ENCODE data around the gene CRTC1. TPM values are rescaled to one million over a fixed set of nuclear protein-coding genes. Genes with fewer than 3 reads are reported as not detected.

CRTC1 gene
- total RNA-seq, 4 donors from 2014 or later: 12.3 to 15.9 (median 13.1) TPM

GRCh38 chr19:18668744-18669523, 14.5 kb upstream of the CRTC1 start:
- Histone ChIP-seq H3K4me1 (peaks cover 4 to 18% of the 10 kb centered on the region in 2 donors), H3K27ac (no peak overlapping the region), H3K4me3 (replicated peaks in 1 of 3) (no peak overlapping the region), H3K9me3 (no peaks in the 10 kb centered on the region), H3K27me3 (no peaks in the 10 kb centered on the region), H3K36me3 (peaks cover 22 to 29% of the 10 kb centered on the region in 2 donors)
- no peak for DNase-seq
- intact Hi-C loops (cut with DNase I): no loop called here
- 97 to 98% methylated on average over 24 to 37 of the region's 58 CpGs for WGBS, 2 donors
- TF ChIP-seq CTCF (IDR thresholded peaks at IDR 0.05) (no peak), POLR2A (IDR thresholded peaks at IDR 0.05) (no peak)

GRCh38 chr19:18669524-18669817, 14.0 kb upstream of the CRTC1 start:
- H3K36me3 ChIP-seq: peaks cover 22 to 29% of the 10 kb centered on the region in 2 donors
- no peaks in the 10 kb centered on the region for H3K9me3 ChIP-seq
- no peak for DNase-seq
- TF ChIP-seq CTCF (IDR thresholded peaks at IDR 0.05) (no peak), POLR2A (IDR thresholded peaks at IDR 0.05) (no peak)
- no peak overlapping the region for H3K27ac ChIP-seq
- no peaks in the 10 kb centered on the region for H3K27me3 ChIP-seq
- WGBS, 2 donors: 92 to 94% methylated on average over 12 of the region's 12 CpGs
- H3K4me3 ChIP-seq (replicated peaks in 1 of 3): no peak overlapping the region
- intact Hi-C loops (cut with DNase I): no loop called here
- H3K4me1 ChIP-seq: peaks cover 4 to 23% of the 10 kb centered on the region in 2 donors

DNA sequence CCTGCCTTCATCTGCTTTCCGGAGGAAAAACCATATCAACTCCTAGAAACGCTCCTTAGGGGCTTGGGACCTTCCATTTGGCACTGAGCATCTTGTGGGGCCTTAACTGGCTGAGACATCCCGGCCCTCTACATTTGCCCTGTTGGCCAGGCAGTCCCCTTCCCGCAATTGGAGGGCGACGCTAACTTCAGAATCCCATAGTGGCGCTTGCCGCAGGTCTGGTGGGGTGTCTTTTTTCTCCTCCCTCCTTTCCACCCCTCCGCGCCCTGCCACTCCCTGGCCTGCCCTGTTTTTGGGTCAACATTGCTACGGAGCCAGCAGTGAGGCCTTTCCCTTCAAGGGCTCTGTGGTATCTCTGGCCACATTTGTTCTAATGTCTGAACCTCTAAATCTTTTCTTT, 13.6 kb upstream of the CRTC1 start:
- Histone ChIP-seq H3K9me3 (no peaks in the 10 kb centered on the region), H3K4me1 (peaks cover 4 to 27% of the 10 kb centered on the region in 2 donors), H3K27ac (no peak overlapping the region), H3K27me3 (no peaks in the 10 kb centered on the region), H3K4me3 (replicated peaks in 1 of 3) (no peak overlapping the region), H3K36me3 (peaks cover 22 to 29% of the 10 kb centered on the region in 2 donors)
- 91 to 93% methylated on average over 11 of the region's 11 CpGs for WGBS, 2 donors
- no peak for DNase-seq
- intact Hi-C loops (cut with DNase I): loop anchor here (10.0 kb wide), 1 partner anchor 225 kb away; no protein-coding TSS in a partner anchor
- TF ChIP-seq POLR2A (IDR thresholded peaks at IDR 0.05): no peak

DNA sequence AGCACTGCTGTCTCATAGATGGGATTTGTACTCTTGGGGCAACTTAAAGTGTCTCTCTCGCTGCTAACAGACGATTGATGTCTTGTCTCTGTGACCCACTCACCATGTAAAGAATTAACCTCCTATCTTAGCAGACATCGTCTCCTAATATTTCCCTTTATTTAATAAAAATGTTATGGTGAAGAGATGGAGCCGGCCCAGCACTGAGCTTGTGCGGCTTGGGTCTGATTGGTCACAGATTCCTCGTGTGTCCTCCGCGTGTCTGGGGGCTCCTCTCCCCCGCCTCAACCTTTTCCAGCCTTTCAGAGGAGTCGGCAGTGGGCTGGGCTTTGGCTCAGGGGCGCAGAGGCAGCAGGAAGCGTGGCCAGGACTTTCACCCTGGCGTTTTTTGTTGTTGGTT, 13.2 kb upstream of the CRTC1 start:
- Histone ChIP-seq H3K9me3 (no peaks in the 10 kb centered on the region), H3K4me1 (peaks cover 4 to 28% of the 10 kb centered on the region in 2 donors), H3K36me3 (peaks cover 22 to 27% of the 10 kb centered on the region in 2 donors), H3K27ac (no peak overlapping the region), H3K4me3 (replicated peaks in 1 of 3) (no peak overlapping the region), H3K27me3 (no peaks in the 10 kb centered on the region)
- WGBS, 2 donors: 81 to 86% methylated on average over 13 of the region's 13 CpGs
- intact Hi-C loops (cut with DNase I): loop anchor here (10.0 kb wide), 1 partner anchor 226 kb away; no protein-coding TSS in a partner anchor
- no peak for TF ChIP-seq POLR2A (IDR thresholded peaks at IDR 0.05)
- no peak for TF ChIP-seq CTCF (IDR thresholded peaks at IDR 0.05)
- no peak for DNase-seq

DNA sequence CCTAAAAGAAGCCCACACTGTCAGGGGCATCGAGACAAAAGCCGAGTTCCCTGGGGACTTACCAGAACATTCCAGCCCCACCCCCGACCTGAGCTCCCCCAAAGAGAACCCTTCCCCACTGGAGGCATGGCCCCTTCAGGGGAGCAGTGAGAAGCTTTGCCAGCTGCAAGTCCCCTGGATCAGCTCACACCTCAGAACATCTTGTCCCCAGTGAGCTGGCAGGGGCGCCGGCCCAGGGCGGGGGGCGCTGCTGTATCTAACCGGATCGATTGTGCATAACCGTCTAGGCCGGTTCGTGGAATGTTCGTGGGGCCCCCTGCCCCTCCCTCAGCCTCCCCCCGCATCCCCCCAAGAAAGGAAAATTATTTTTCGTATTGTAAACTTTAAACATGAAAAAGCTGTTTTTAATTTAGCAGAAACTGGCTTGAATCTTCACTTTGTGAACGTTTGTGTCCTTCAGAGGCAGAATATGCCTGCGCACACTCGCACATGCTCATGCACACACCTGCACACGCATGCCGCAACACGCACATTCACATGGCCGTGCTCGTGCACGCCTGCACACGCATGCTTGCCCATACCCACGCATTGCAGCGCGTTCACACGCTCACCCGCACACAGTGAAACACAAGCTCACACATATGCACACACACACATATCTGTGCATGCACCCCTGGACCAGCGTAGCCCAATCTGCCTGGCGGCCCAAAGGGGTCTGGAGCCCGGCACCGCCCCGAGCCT, 12.0 kb upstream of the CRTC1 start:
- H3K9me3 ChIP-seq: no peaks in the 10 kb centered on the region
- intact Hi-C loops (cut with DNase I): loop anchor here (10.0 kb wide), 1 partner anchor 227 kb away; no protein-coding TSS in a partner anchor
- H3K27me3 ChIP-seq: no peaks in the 10 kb centered on the region
- H3K36me3 ChIP-seq: peaks cover 22 to 25% of the 10 kb centered on the region in 2 donors
- TF ChIP-seq CTCF (IDR thresholded peaks at IDR 0.05) (no peak), POLR2A (IDR thresholded peaks at IDR 0.05) (no peak)
- no peak for DNase-seq
- no peak overlapping the region for H3K4me3 ChIP-seq (replicated peaks in 1 of 3)
- no peak overlapping the region for H3K27ac ChIP-seq
- H3K4me1 ChIP-seq: peaks cover 4 to 22% of the 10 kb centered on the region in 2 donors
- 91 to 92% methylated on average over 30 to 32 of the region's 35 CpGs for WGBS, 2 donors
